HepG2 (cell line): Measurements from ENCODE around the gene ZNF813. TPM values are rescaled to one million over a fixed set of nuclear protein-coding genes. Genes with fewer than 3 reads are reported as not detected.

ENCODE experiments used
- ATAC-seq: fragments of 200-7000 bp; cut with Tn5 transposase; 3 replicates; pipeline ENCODE4 v1.9.1; 2020; ENCODE audit warnings: mild to moderate bottlenecking, moderate library complexity
- BruUV-seq: library from RNA; stranded (reverse); fragments of 400-500 nt; replicated peaks from 2 replicates; lab custom pipeline; 2021; lab: Mats Ljungman, UMichigan
- CTCF ChIA-PET: fragments of 300-600 bp; formaldehyde crosslinking; extraction: SDS; loops from one replicate; lab custom pipeline; 2021; ENCODE audit warnings: low total read pairs, inconsistent platforms, low intra/inter-chr PET ratio; lab: Yijun Ruan, JAX
- POLR2A ChIA-PET: fragments of 350-600 bp; sonication (Branson Sonifier 250); formaldehyde crosslinking; loops from one replicate; lab custom pipeline; 2020; ENCODE audit warnings: antibody characterized with exemption, inconsistent platforms; lab: Yijun Ruan, JAX
- DNase-seq: peaks from one replicate; pipeline ENCODE4 v3.0.0-alpha.2; 2015; ENCODE audit warnings: low spot score
- FAIRE-seq: peaks from 3 replicates; lab custom pipeline; 2011; peaks lifted over from hg19 to GRCh38; lab: Jason Lieb, UNC
- H2AFZ ChIP-seq: one replicate; pipeline ENCODE4 v1.6.1; 2011; ENCODE audit warnings: low read length, inconsistent platforms
- H3K27ac ChIP-seq: fragments of 300-600 bp; 3 replicates; pipeline ENCODE4 v1.8.0; 2011; ENCODE audit warnings: mixed run types, mild to moderate bottlenecking, mixed read lengths, low read length, inconsistent platforms; ENCODE audit not compliant: insufficient read depth; ENCODE audit errors: extremely low read length
- H3K27me3 ChIP-seq, 2 experiments: fragments of 200-600 bp in 1 of 2; 2 replicates in 1 of 2; 3 replicates in 1 of 2; pipeline versions ENCODE4 v1.6.0 to v1.8.0; 2011; ENCODE audit warnings: low read length in 2 of 2, mild to moderate bottlenecking in 2 of 2, moderate library complexity in 2 of 2, inconsistent platforms in 1 of 2; ENCODE audit not compliant: insufficient read depth in 2 of 2, control insufficient read depth in 1 of 2
- H3K36me3 ChIP-seq, 2 experiments: fragments of 200-600 bp in 1 of 2; replicated peaks in 1 of 2; 2 replicates in 1 of 2; 3 replicates in 1 of 2; pipeline versions ENCODE4 v1.5.1 to v1.8.0; 2011; ENCODE audit warnings: low read length in 2 of 2, inconsistent platforms in 1 of 2; ENCODE audit not compliant: insufficient read depth in 2 of 2, control insufficient read depth in 1 of 2
- H3K4me1 ChIP-seq: 2 replicates; pipeline ENCODE4 v1.5.1; 2012; ENCODE audit warnings: low read length, inconsistent platforms; ENCODE audit not compliant: insufficient read depth
- H3K4me2 ChIP-seq: 2 replicates; pipeline ENCODE4 v1.6.0; 2011; ENCODE audit warnings: low read depth, low read length, inconsistent platforms
- H3K4me3 ChIP-seq, 3 experiments: fragments of 200-600 bp in 1 of 3; sonication (generic), shearing (Covaris generic) in 1 of 3; replicated peaks in 1 of 3; 2 replicates each; pipeline ENCODE4 v1.5.1; 2011 to 2016; ENCODE audit warnings: low read length in 3 of 3, inconsistent platforms in 2 of 3, low read depth in 2 of 3, mild to moderate bottlenecking in 2 of 3, control low read depth in 1 of 3, mixed read lengths in 1 of 3; ENCODE audit not compliant: insufficient read depth in 1 of 3
- H3K79me2 ChIP-seq: one replicate; pipeline ENCODE4 v1.6.1; 2011; ENCODE audit warnings: low read length, inconsistent platforms; ENCODE audit not compliant: insufficient read depth
- H3K9ac ChIP-seq: 2 replicates; pipeline ENCODE4 v1.6.0; 2011; ENCODE audit warnings: mild to moderate bottlenecking, low read depth, low read length, inconsistent platforms; ENCODE audit not compliant: insufficient read depth
- H3K9me3 ChIP-seq: 2 replicates; pipeline ENCODE4 v1.5.1; 2012; ENCODE audit warnings: mild to moderate bottlenecking, low read length
- H4K20me1 ChIP-seq: 2 replicates; pipeline ENCODE4 v1.6.0; 2011; ENCODE audit warnings: inconsistent platforms, mild to moderate bottlenecking, low read length, moderate library complexity; ENCODE audit not compliant: insufficient read depth
- ATF3 ChIP-seq: sonication (generic); formaldehyde crosslinking; IDR thresholded peaks from 2 replicates; pipeline ENCODE4 v1.4.0; 2020; ENCODE audit warnings: missing genetic modification reagents
- BORCS8-MEF2B ChIP-seq: sonication (generic); formaldehyde crosslinking; IDR thresholded peaks from 2 replicates; pipeline ENCODE4 v1.8.0; 2022; ENCODE audit warnings: mild to moderate bottlenecking, missing genetic modification reagents
- FOSL1 ChIP-seq: sonication (generic); formaldehyde crosslinking; IDR thresholded peaks from 2 replicates; pipeline ENCODE4 v1.9.0; 2021; ENCODE audit warnings: missing genetic modification reagents, borderline replicate concordance
- FOXA3 ChIP-seq: IDR thresholded peaks from 2 replicates; pipeline ENCODE4 v1.6.1; 2016; ENCODE audit warnings: missing genetic modification reagents, missing compliant biosample characterization
- JUNB ChIP-seq: sonication (generic); formaldehyde crosslinking; IDR thresholded peaks from 2 replicates; pipeline ENCODE4 v1.8.0; 2022; ENCODE audit warnings: missing genetic modification reagents, mild to moderate bottlenecking, borderline replicate concordance
- KLF11 ChIP-seq: IDR thresholded peaks from 2 replicates; pipeline ENCODE4 v1.6.1; 2016; ENCODE audit warnings: missing compliant biosample characterization
- NFE2L2 ChIP-seq: fragments of 150-350 bp; IDR thresholded peaks from 2 replicates; pipeline ENCODE4 v1.6.1; 2014; ENCODE audit warnings: low read length
- PLSCR1 ChIP-seq: sonication (generic); formaldehyde crosslinking; IDR thresholded peaks from 2 replicates; pipeline ENCODE4 v1.5.0; 2020; ENCODE audit warnings: missing genetic modification reagents, mild to moderate bottlenecking, borderline replicate concordance
- SP4 ChIP-seq: sonication (generic); formaldehyde crosslinking; IDR thresholded peaks from 2 replicates; pipeline ENCODE4 v1.8.1; 2023; ENCODE audit warnings: mild to moderate bottlenecking, missing genetic modification reagents
- TEAD2 ChIP-seq: sonication (generic); formaldehyde crosslinking; IDR thresholded peaks from 2 replicates; pipeline ENCODE4 v1.9.0; 2021; ENCODE audit warnings: missing genetic modification reagents
- ZNF274 ChIP-seq: sonication (generic); formaldehyde crosslinking; IDR thresholded peaks from 2 replicates; pipeline ENCODE4 v1.5.1; 2020; ENCODE audit warnings: mild to moderate bottlenecking, missing genetic modification reagents
- ZNF326 ChIP-seq: sonication (generic); formaldehyde crosslinking; IDR thresholded peaks from 2 replicates; pipeline ENCODE4 v1.4.0; 2020; ENCODE audit warnings: missing genetic modification reagents, borderline replicate concordance
- ZNF468 ChIP-seq: sonication (generic); formaldehyde crosslinking; IDR thresholded peaks from 2 replicates; pipeline ENCODE4 v1.8.0; 2022; ENCODE audit warnings: mild to moderate bottlenecking, moderate library complexity, missing genetic modification reagents
- ZNF629 ChIP-seq: sonication (generic); formaldehyde crosslinking; conservative IDR thresholded peaks from 2 replicates; pipeline ENCODE4 v1.5.0; 2020; ENCODE audit warnings: missing genetic modification reagents
- ZNF646 ChIP-seq: sonication (generic); formaldehyde crosslinking; IDR thresholded peaks from 2 replicates; pipeline ENCODE4 v1.9.0; 2021; ENCODE audit warnings: mild to moderate bottlenecking, missing genetic modification reagents
- ZNF724P ChIP-seq: sonication (generic); formaldehyde crosslinking; IDR thresholded peaks from 2 replicates; pipeline ENCODE4 v1.8.0; 2022; ENCODE audit warnings: missing genetic modification reagents, borderline replicate concordance
- WGBS: methylation state at CpG from one replicate; pipeline ENCODE4 v1.1.6; 2017; ENCODE audit warnings: low lambda C conversion rate; 5-methylcytosine and 5-hydroxymethylcytosine counted together
- in situ Hi-C: cut with HindIII; loops from 2 replicates; pipeline ENCODE4 v1.10.0; 2017; ENCODE audit warnings: low pct_unique_long_range_greater_than_20kb; ENCODE audit not compliant: extremely low pct_ligation_motif_present
- intact Hi-C: fragments of 100-400 bp; cut with micrococcal nuclease; formaldehyde crosslinking; loops from one replicate; pipeline ENCODE4 v1.10.0; 2022; ENCODE audit not compliant: unreplicated experiment
- polyA plus RNA-seq, 8 experiments: library from polyadenylated mRNA; depleted of rRNA in 3 of 8; stranded (reverse) in 7 of 8; unstranded in 1 of 8; fragments of >200 nt; fragmentation: Illumina TruSeq in 4 of 8; extraction: Trizol in 4 of 8; gene quantifications; 2 replicates each; pipeline versions ENCODE4 v1.2.1 to v1.2.3, GENCODE V29; 2011 to 2016; ENCODE audit warnings: low read depth in 4 of 8, missing spikeins in 1 of 8, mixed read lengths in 1 of 8; ENCODE audit not compliant: insufficient read depth in 1 of 8
- total RNA-seq, 5 experiments: library from RNA; depleted of rRNA; stranded (reverse); fragments of >200 nt; fragmentation: Illumina TruSeq; extraction: Trizol; gene quantifications; 2 replicates each; pipeline ENCODE4 v1.2.3, GENCODE V29; 2016; ENCODE audit warnings: low read depth in 1 of 5

Gene ZNF813
- total and polyA plus RNA-seq, 2 of the 13 experiments (the other 11 are each of a cell fraction or from before 2014, with no cell fraction given) = 2.1 to 8.9 TPM

GRCh38 chr19:53538378-53539109 lies 71.0 kb downstream of the ZNF813 start:
- Histone ChIP-seq H3K27ac (peak overlapping the region; percentile 89), H3K4me2 (peak overlapping the region; percentile 69), H3K4me3 (peak overlapping the region; percentile 44 to 74 (median 62); a peak in 5 of 6 replicates), H3K9ac (peak overlapping the region; percentile 73), H3K79me2 (peaks cover 17% of the 10 kb centered on the region), H3K9me3 (no peaks in the 10 kb centered on the region), H2AFZ (no peak overlapping the region), H3K27me3 (no peaks in the 10 kb centered on the region), H4K20me1 (no peaks in the 10 kb centered on the region), H3K4me1 (peaks cover 68% of the 10 kb centered on the region), H3K36me3 (peaks cover 1 to 15% of the 10 kb centered on the region in 2 experiments; a peak in 3 of 5 replicates)
- ATAC-seq (peak; percentile 8), DNase-seq (no peak), FAIRE-seq (no peak)
- BruUV-seq = no TSS peak
- in situ Hi-C loops = no loop called here
- intact Hi-C loops = no loop called here
- POLR2A ChIA-PET = interaction anchor here (2.2 kb wide), 1 partner anchor 18 kb away, joined by 7 read pairs; no protein-coding TSS in a partner anchor
- CTCF ChIA-PET = no interaction called here
- 79% methylated on average over 13 of the region's 36 CpGs for WGBS
- TF ChIP-seq FOXA3 (CRISPR knock-in tag) = no peak
- TF ChIP-seq ZNF629 (CRISPR knock-in tag) = no peak
- no peak for TF ChIP-seq ZNF326 (CRISPR knock-in tag)
- no peak for TF ChIP-seq ZNF468 (CRISPR knock-in tag)
- TF ChIP-seq ZNF724P (CRISPR knock-in tag) = no peak
- no peak for TF ChIP-seq JUNB (CRISPR knock-in tag)
- TF ChIP-seq ATF3 (CRISPR knock-in tag) = no peak
- TF ChIP-seq FOSL1 = no peak
- peak; percentile 63; the same call in 1 of the 2 replicates for TF ChIP-seq ZNF646
- no peak for TF ChIP-seq NFE2L2
- TF ChIP-seq PLSCR1 (CRISPR knock-in tag) = no peak
- no peak for TF ChIP-seq KLF11 (CRISPR knock-in tag)
- 0 out of 2 replicates have a peak, but pooled peaks have one; percentile 1 for TF ChIP-seq SP4
- no peak for TF ChIP-seq TEAD2
- TF ChIP-seq ZNF274 (CRISPR knock-in tag) = 0 out of 2 replicates have a peak, but pooled peaks have one; percentile 7
- no peak for TF ChIP-seq BORCS8-MEF2B (CRISPR knock-in tag)
